Smooth muscle cell (in vitro differentiated cells): ENCODE measurements around the gene MATN4. TPM values are rescaled to one million over a fixed set of nuclear protein-coding genes. Genes with fewer than 3 reads are reported as not detected.

Source experiments
- DNase-seq: peaks from one replicate; lab custom pipeline; 2025; ENCODE audit not compliant: unreplicated experiment; lab: John Stamatoyannopoulos, UW
- H2AFZ ChIP-seq: fragments of 200-600 bp; sonication (generic); 2 replicates; pipeline ENCODE4 v1.6.0; 2016; ENCODE audit warnings: antibody characterized with exemption, low read depth, mild to moderate bottlenecking
- H3F3A ChIP-seq: fragments of 200-600 bp; sonication (generic); 2 replicates; pipeline ENCODE4 v1.6.0; 2017; ENCODE audit warnings: antibody characterized with exemption, low read depth
- H3K27ac ChIP-seq: fragments of 200-600 bp; sonication (generic); 2 replicates; pipeline ENCODE4 v1.5.1; 2016; ENCODE audit warnings: low read depth, mild to moderate bottlenecking
- H3K27me3 ChIP-seq: fragments of 200-600 bp; sonication (generic); 2 replicates; pipeline ENCODE4 v1.6.1; 2016; ENCODE audit warnings: low read depth, mild to moderate bottlenecking
- H3K36me3 ChIP-seq: fragments of 200-600 bp; sonication (generic); 2 replicates; pipeline ENCODE4 v1.5.1; 2016; ENCODE audit warnings: low read depth
- H3K4me1 ChIP-seq: fragments of 200-600 bp; sonication (generic); 2 replicates; pipeline ENCODE4 v1.5.1; 2016; ENCODE audit warnings: low read depth
- H3K4me2 ChIP-seq: fragments of 200-600 bp; sonication (generic); 2 replicates; pipeline ENCODE4 v1.6.0; 2016; ENCODE audit warnings: mild to moderate bottlenecking
- H3K4me3 ChIP-seq: fragments of 200-600 bp; sonication (generic); 2 replicates; pipeline ENCODE4 v1.5.1; 2016; ENCODE audit warnings: mild to moderate bottlenecking
- H3K79me2 ChIP-seq: fragments of 200-600 bp; sonication (generic); 2 replicates; pipeline ENCODE4 v1.6.0; 2016; ENCODE audit warnings: low read depth, mild to moderate bottlenecking
- H3K9ac ChIP-seq: fragments of 200-600 bp; sonication (generic); 2 replicates; pipeline ENCODE4 v1.6.0; 2016; ENCODE audit warnings: low read depth
- H3K9me3 ChIP-seq: fragments of 200-600 bp; sonication (generic); replicated peaks from 2 replicates; pipeline ENCODE4 v1.5.1; 2016; ENCODE audit warnings: low read depth
- H4K20me1 ChIP-seq: fragments of 200-600 bp; sonication (generic); 2 replicates; pipeline ENCODE4 v1.6.0; 2016; ENCODE audit warnings: low read depth
- CTCF ChIP-seq: fragments of 200-600 bp; sonication (generic); IDR thresholded peaks from 2 replicates; pipeline ENCODE4 v1.5.1; 2017; ENCODE audit warnings: borderline replicate concordance, mild to moderate bottlenecking, antibody characterized with exemption; ENCODE audit not compliant: insufficient read depth, poor library complexity, severe bottlenecking
- WGBS: methylation state at CpG from one replicate; pipeline ENCODE4 v1.1.7; 2016; ENCODE audit warnings: low lambda C conversion rate; 5-methylcytosine and 5-hydroxymethylcytosine counted together
- polyA plus RNA-seq: library from polyadenylated mRNA; unstranded; fragments of >200 nt; fragmentation: Nextera tagmentation; extraction: Ambion mirVana; gene quantifications from 2 replicates; pipeline ENCODE4 v1.2.1, GENCODE V29; 2016
- total RNA-seq: library from RNA; depleted of rRNA; stranded (reverse); fragments of >200 nt; gene quantifications from 2 replicates; pipeline ENCODE4 v1.2.3, GENCODE V29; 2014

The MATN4 gene
- total and polyA plus RNA-seq, 2 experiments from 2014 or later = not detected

- no peak overlapping the region for H2AFZ ChIP-seq
- no peak overlapping the region for H3K9ac ChIP-seq
These were observed 8.3 kb upstream of the MATN4 start for GRCh38 chr20:45316150-45317080.

GRCh38 chr20:45315672-45316071 lies 7.6 kb upstream of the MATN4 start:
- Histone ChIP-seq H3F3A (no peaks in the 10 kb centered on the region), H3K27me3 (no peaks in the 10 kb centered on the region), H3K4me2 (no peak overlapping the region), H3K36me3 (no peaks in the 10 kb centered on the region), H3K9ac (no peak overlapping the region), H3K4me3 (no peak overlapping the region), H3K79me2 (no peaks in the 10 kb centered on the region), H2AFZ (no peak overlapping the region), H3K9me3 (no peaks in the 10 kb centered on the region), H3K4me1 (no peaks in the 10 kb centered on the region), H3K27ac (no peak overlapping the region), H4K20me1 (no peaks in the 10 kb centered on the region)
- WGBS = 94% methylated on average over 4 of the region's 4 CpGs
- DNase-seq = no peak
- TF ChIP-seq CTCF = no peak

More at GRCh38 chr20:45316150-45317080, 8.3 kb upstream of the MATN4 start:
- DNase-seq = no peak
- Histone ChIP-seq H3K79me2 (no peaks in the 10 kb centered on the region), H3K27ac (no peak overlapping the region), H3K36me3 (no peaks in the 10 kb centered on the region), H3K9me3 (no peaks in the 10 kb centered on the region), H3K4me1 (no peaks in the 10 kb centered on the region), H3F3A (no peaks in the 10 kb centered on the region), H3K27me3 (no peaks in the 10 kb centered on the region), H3K4me2 (no peak overlapping the region), H3K4me3 (no peak overlapping the region), H4K20me1 (no peaks in the 10 kb centered on the region)
- WGBS = 96% methylated on average over 53 of the region's 71 CpGs
- no peak for TF ChIP-seq CTCF

- 92% methylated on average over 11 of the region's 11 CpGs for WGBS
- H3K4me1 ChIP-seq = no peaks in the 10 kb centered on the region
- no peaks in the 10 kb centered on the region for H3K27me3 ChIP-seq
- no peak overlapping the region for H3K4me3 ChIP-seq
- H3K36me3 ChIP-seq = no peaks in the 10 kb centered on the region
- H3K9ac ChIP-seq = no peak overlapping the region
- H3K9me3 ChIP-seq = no peaks in the 10 kb centered on the region
- no peaks in the 10 kb centered on the region for H3K79me2 ChIP-seq
- TF ChIP-seq CTCF = no peak
- no peaks in the 10 kb centered on the region for H4K20me1 ChIP-seq
- no peak overlapping the region for H2AFZ ChIP-seq
- H3K4me2 ChIP-seq = no peak overlapping the region
- no peaks in the 10 kb centered on the region for H3F3A ChIP-seq
- no peak overlapping the region for H3K27ac ChIP-seq
- DNase-seq = no peak
These were observed 5.8 kb upstream of the MATN4 start for GRCh38 chr20:45313943-45314342.
